Prostate gland (tissue), 2 donors: ENCODE data around the gene UGT1A8. TPM values are rescaled to one million over a fixed set of nuclear protein-coding genes. Genes with fewer than 3 reads are reported as not detected.

Experiments
- DNase-seq: peaks from one replicate; pipeline ENCODE4 v3.0.0-alpha.2; 2019; ENCODE audit warnings: low spot score
- H3K27ac ChIP-seq, 2 donors: fragments of 200-600 bp; sonication (generic); 2 replicates each; pipeline ENCODE4 v1.5.1; 2017 to 2019
- H3K27me3 ChIP-seq: fragments of 200-600 bp; sonication (generic); replicated peaks from 2 replicates; pipeline ENCODE4 v1.5.1; 2019; ENCODE audit not compliant: insufficient read depth
- H3K36me3 ChIP-seq, 2 donors: fragments of 200-600 bp; sonication (generic); 1 replicate in 1 of 2; 2 replicates in 1 of 2; pipeline versions ENCODE4 v1.5.1 to v1.8.1; 2017 to 2019
- H3K4me1 ChIP-seq: fragments of 200-600 bp; sonication (generic); replicated peaks from 2 replicates; pipeline ENCODE4 v1.5.1; 2019
- H3K4me3 ChIP-seq, 2 donors: fragments of 200-600 bp; sonication (generic); 2 replicates each; pipeline ENCODE4 v1.5.1; 2017 to 2019
- H3K9me3 ChIP-seq: fragments of 200-600 bp; sonication (generic); 2 replicates; pipeline ENCODE4 v1.5.1; 2017
- POLR2A ChIP-seq: fragments of 450-650 bp; IDR thresholded peaks from one replicate; pipeline ENCODE4 v1.6.1; 2016; ENCODE audit warnings: antibody characterized with exemption, mild to moderate bottlenecking
- POLR2AphosphoS5 ChIP-seq: sonication (generic); formaldehyde crosslinking; IDR thresholded peaks from one replicate; pipeline ENCODE4 v1.6.1; 2017; ENCODE audit warnings: antibody characterized with exemption
- WGBS: methylation state at CpG from one replicate; pipeline ENCODE4 v1.1.5; 2018; 5-methylcytosine and 5-hydroxymethylcytosine counted together
- intact Hi-C: fragments of 100-400 bp; cut with DNase I; formaldehyde crosslinking; loops from one replicate; pipeline ENCODE4 v1.14.2; 2022
- total RNA-seq, 2 donors: library from RNA; depleted of rRNA; stranded (reverse); fragments of >200 nt; gene quantifications; one replicate each; pipeline ENCODE4 v1.1.0, GENCODE V29; 2016
- TF ChIP-seq, protein P1 (sequence below), 4 experiments: fragments of 200-600 bp in 2 of 4; fragments of 450-650 bp in 2 of 4; sonication (generic) in 2 of 4; IDR thresholded peaks; 1 replicate in 3 of 4; 2 replicates in 1 of 4; pipeline ENCODE4 v1.5.1; 2016 to 2019; ENCODE audit warnings: antibody characterized with exemption in 4 of 4, mild to moderate bottlenecking in 2 of 4, moderate library complexity in 2 of 4

Gene UGT1A8
- total RNA-seq, 2 donors from 2014 or later = not detected

DNA sequence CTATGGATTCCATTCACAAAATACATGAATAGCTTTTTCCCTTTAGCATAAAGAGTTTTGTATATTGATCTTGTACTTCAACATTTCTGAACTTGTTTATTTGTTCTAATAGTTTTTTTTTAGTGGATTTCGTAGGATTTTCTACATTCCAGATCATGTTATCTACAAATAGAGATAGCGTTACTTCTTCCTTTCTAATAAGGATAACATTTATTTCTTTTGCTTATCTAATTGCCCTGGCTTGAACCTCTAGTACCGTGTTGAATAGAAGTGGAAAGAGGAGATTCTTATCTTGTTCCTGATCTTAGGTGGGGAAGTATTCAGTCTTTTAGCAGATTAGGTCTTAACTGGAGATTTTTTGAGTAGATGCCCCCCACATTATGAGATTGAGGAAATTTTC lies 84.8 kb downstream of the UGT1A8 start:
- intact Hi-C loops = no loop called here
- no peak for DNase-seq
- H3K27ac ChIP-seq = no peak overlapping the region

DNA sequence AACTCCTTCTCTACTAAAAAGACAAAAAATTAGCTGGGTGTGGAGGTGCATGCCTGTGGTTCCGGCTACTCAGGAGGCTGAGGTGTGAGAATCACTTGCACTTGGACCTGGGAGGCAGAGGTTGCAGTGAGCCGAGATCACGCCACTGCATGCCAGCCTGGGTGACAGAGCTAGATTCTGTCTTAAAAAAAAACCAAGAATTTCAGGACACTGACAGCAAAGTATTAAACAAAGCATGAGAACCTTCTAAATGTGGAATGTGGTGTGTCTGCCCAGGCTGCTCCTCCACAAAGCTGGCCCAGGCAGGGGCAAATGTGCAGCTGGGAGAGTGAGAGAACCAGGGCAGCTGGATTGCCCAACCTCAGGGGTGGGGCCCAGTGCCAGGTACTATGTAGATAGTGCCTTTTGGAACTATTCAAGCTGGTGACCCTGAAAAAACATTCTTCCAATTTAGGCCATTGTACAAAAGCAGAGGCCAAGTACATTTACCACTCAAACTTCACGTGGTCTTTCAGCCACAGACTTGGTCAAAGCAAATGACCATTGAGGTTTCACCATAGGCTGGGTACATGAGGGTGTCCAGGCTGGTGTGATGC lies 88.6 kb downstream of the UGT1A8 start:
- no peaks in the 10 kb centered on the region for H3K27me3 ChIP-seq
- H3K4me3 ChIP-seq = no peak overlapping the region
- 50% methylated on average over 4 of the region's 4 CpGs for whole genome bisulfite sequencing
- no peaks in the 10 kb centered on the region for H3K36me3 ChIP-seq
- no peaks in the 10 kb centered on the region for H3K4me1 ChIP-seq
- H3K9me3 ChIP-seq = no peaks in the 10 kb centered on the region
- intact Hi-C loops = no loop called here
- TF ChIP-seq, protein P1, sequence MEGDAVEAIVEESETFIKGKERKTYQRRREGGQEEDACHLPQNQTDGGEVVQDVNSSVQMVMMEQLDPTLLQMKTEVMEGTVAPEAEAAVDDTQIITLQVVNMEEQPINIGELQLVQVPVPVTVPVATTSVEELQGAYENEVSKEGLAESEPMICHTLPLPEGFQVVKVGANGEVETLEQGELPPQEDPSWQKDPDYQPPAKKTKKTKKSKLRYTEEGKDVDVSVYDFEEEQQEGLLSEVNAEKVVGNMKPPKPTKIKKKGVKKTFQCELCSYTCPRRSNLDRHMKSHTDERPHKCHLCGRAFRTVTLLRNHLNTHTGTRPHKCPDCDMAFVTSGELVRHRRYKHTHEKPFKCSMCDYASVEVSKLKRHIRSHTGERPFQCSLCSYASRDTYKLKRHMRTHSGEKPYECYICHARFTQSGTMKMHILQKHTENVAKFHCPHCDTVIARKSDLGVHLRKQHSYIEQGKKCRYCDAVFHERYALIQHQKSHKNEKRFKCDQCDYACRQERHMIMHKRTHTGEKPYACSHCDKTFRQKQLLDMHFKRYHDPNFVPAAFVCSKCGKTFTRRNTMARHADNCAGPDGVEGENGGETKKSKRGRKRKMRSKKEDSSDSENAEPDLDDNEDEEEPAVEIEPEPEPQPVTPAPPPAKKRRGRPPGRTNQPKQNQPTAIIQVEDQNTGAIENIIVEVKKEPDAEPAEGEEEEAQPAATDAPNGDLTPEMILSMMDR (IDR thresholded peaks at IDR 0.05) = no peak
- TF ChIP-seq POLR2AphosphoS5 (no peak), POLR2A (no peak)
- no peak overlapping the region for H3K27ac ChIP-seq
- DNase-seq = peak; percentile 62

More for the DNA sequence above, 84.8 kb downstream of the UGT1A8 start:
- H3K27me3 ChIP-seq = no peaks in the 10 kb centered on the region
- TF ChIP-seq POLR2AphosphoS5 (no peak), POLR2A (no peak)
- TF ChIP-seq, protein P1 (IDR thresholded peaks at IDR 0.05) = no peak
- H3K9me3 ChIP-seq = no peaks in the 10 kb centered on the region
- no peaks in the 10 kb centered on the region for H3K4me1 ChIP-seq
- H3K36me3 ChIP-seq = no peaks in the 10 kb centered on the region
- no peak overlapping the region for H3K4me3 ChIP-seq
- 57% methylated on average over 3 of the region's 3 CpGs for WGBS

DNA sequence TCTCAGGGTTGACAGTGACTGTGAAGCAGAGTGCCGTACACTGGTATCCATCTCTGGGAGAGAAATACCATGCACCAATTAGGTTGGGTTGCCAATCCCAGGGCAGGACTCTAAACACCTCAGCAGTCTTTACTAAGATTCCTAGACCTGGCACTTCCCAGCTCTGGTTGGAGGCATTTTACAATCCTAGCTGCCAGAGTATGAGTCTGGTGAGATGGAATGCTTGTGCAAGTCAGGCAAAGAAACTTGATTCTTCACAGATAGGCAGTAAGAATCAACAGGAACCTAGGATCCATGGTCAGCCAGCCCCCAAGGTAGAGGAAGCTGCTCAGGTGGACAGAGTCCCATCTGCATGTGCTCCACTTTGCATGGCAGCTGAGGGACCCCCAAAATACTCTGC lies 89.3 kb downstream of the UGT1A8 start:
- no peak for TF ChIP-seq POLR2A
- TF ChIP-seq, protein P1 (IDR thresholded peaks at IDR 0.05) = no peak
- no peak for TF ChIP-seq POLR2AphosphoS5
- intact Hi-C loops = no loop called here

DNA sequence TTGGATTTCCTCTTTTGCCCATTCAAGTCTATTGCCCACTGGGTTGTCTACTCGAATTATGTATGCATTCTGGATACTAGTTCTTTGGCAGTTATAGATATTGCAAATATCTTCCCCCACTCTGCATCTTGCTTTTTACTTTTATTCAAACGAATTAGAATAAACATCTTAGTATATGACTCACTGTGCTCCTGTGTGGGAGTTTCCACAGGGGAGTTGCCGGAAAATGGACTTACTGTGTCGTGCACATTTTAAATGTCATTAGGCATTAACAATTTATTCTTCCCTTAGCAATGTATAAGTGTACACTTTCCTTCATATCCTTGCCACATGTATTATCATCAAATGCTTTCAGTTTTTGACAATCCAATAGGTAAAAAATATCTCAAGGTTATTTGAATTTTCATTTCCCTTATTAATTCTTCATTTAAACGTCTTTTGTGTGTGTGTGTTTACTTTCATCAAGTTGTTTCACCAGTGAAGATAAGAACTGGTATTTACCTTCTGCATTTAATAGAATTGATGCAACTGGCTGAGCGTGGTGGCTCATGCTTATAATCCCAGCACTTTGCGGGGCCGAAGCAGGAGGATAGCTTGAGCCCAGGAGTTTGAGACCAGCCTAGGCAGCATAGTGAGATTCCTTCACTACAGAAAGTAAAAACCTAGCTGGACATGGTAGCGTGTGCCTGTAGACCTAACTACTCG lies 90.7 kb downstream of the UGT1A8 start:
- WGBS = 61% methylated on average over 10 of the region's 10 CpGs
- no peak for TF ChIP-seq POLR2AphosphoS5
- TF ChIP-seq, protein P1 (IDR thresholded peaks at IDR 0.05) = no peak
- no peak for TF ChIP-seq POLR2A
- H3K4me1 ChIP-seq = no peaks in the 10 kb centered on the region
- no peak overlapping the region for H3K4me3 ChIP-seq
- H3K36me3 ChIP-seq = no peaks in the 10 kb centered on the region
- no peaks in the 10 kb centered on the region for H3K9me3 ChIP-seq
- DNase-seq = no peak
- no peaks in the 10 kb centered on the region for H3K27me3 ChIP-seq
- intact Hi-C loops = no loop called here
- H3K27ac ChIP-seq = no peak overlapping the region

More for the DNA sequence above, 89.3 kb downstream of the UGT1A8 start:
- WGBS = 40% methylated on average over 1 of the region's 1 CpG
- no peak for DNase-seq
- H3K36me3 ChIP-seq = no peaks in the 10 kb centered on the region
- H3K4me1 ChIP-seq = no peaks in the 10 kb centered on the region
- H3K27me3 ChIP-seq = no peaks in the 10 kb centered on the region
- H3K4me3 ChIP-seq = no peak overlapping the region
- no peak overlapping the region for H3K27ac ChIP-seq
- H3K9me3 ChIP-seq = no peaks in the 10 kb centered on the region

DNA sequence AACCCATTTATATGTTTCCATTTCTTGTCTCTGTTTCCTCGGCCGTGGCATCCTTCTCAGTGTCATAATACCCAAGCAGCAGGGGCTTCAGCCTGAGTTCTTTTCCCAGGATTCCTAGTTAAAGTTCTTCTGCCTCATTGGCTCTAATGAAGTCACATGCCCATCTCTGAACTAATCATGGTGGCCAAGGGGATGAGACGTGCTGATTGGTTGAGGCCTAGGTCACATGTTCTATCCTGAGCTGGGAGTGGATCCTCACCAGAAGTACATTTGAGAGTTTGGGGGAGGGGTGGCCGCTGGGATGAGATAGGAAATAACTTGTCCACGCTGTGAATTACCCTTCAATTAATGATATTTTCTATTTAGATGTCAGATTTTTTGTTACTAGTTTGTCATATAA lies 91.5 kb downstream of the UGT1A8 start:
- Histone ChIP-seq H3K27ac (no peak overlapping the region), H3K9me3 (no peaks in the 10 kb centered on the region), H3K27me3 (no peaks in the 10 kb centered on the region), H3K4me3 (no peak overlapping the region), H3K4me1 (no peaks in the 10 kb centered on the region), H3K36me3 (no peaks in the 10 kb centered on the region)
- 83% methylated on average over 5 of the region's 5 CpGs for WGBS
- DNase-seq = no peak
- TF ChIP-seq POLR2AphosphoS5 = no peak
- TF ChIP-seq, protein P1 (IDR thresholded peaks at IDR 0.05) = no peak
- no peak for TF ChIP-seq POLR2A
- intact Hi-C loops = no loop called here
